VCaP (cell line): ENCODE results near the gene RLN3.

ENCODE experiments used
- H3K27ac ChIP-seq: fragments of 450-650 bp; 2 replicates; pipeline ENCODE4 v1.5.1; 2017
- CTCF ChIP-seq: fragments of 450-650 bp; conservative IDR thresholded peaks from 2 replicates; pipeline ENCODE4 v1.5.1; 2017; ENCODE audit warnings: mild to moderate bottlenecking, moderate library complexity

The RLN3 gene

DNA sequence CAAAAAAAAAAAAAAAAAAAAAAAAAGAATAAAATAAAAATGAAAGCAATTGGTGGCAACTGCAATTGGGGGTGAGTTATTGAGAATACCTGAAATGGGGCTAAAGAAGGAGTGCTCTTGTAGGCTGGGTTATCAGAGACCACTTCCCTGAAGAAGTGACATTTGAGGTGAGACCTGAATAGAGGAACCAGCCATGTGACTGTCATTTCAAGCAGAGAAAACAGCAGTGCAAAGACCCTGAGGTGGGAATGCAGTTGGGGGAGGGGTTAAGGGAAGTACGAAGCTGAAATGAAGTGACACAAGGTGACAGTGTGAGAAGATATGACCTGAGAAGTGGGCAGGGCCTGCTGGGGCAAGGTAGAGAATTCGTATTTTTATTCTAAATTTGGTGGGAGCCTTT is 38.2 kb downstream of the RLN3 start:
- no peak overlapping the region for H3K27ac ChIP-seq
- TF ChIP-seq CTCF, result no peak

DNA sequence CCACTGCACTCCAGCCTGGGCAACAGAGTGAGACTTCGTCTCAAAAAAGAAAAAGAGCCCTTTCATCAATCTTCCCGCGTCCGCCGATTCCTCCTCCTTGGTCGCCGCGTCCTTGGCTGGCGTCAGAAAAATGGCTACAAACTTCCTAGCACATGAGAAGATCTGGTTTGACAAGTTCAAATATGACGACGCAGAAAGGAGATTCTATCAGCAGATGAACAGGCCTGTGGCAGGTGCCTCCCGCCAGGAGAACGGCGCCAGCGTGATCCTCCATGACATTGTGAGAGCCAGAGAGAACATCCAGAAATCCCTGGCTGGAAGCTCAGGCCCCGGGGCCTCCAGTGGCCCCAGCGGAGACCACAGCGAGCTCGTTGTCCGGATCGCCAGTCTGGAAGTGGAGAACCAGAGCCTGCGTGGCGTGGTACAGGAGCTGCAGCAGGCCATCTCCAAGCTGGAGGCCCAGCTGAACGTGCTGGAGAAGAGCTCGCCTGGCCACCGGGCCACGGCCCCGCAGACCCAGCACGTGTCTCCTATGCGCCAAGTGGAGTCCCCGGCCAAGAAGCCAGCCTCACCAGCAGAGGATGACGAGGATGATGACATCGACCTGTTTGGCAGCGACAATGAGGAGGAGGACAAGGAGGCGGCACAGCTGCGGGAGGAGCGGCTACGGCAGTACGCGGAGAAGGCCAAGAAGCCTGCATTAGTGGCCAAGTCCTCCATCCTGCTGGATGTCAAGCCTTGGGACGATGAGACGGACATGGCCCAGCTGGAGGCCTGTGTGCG is 42.5 kb downstream of the RLN3 start:
- TF ChIP-seq CTCF, result no peak
- no peak overlapping the region for H3K27ac ChIP-seq

GRCh38 chr19:14072535-14073260 is 44.8 kb downstream of the RLN3 start, which contains the start of gene MISP3:
Gene MISP3 (plus strand): TSS chr19:14072786. CDS start chr19:14073310, 524 bp downstream.
- H3K27ac ChIP-seq, result peak within 1 kb of the TSS; percentile 74
- TF ChIP-seq CTCF, result no peak

- peak; percentile 96 for TF ChIP-seq CTCF
- peak overlapping the region; percentile 74 for H3K27ac ChIP-seq
Measured at GRCh38 chr19:14073261-14073924, 45.4 kb downstream of the RLN3 start.

DNA sequence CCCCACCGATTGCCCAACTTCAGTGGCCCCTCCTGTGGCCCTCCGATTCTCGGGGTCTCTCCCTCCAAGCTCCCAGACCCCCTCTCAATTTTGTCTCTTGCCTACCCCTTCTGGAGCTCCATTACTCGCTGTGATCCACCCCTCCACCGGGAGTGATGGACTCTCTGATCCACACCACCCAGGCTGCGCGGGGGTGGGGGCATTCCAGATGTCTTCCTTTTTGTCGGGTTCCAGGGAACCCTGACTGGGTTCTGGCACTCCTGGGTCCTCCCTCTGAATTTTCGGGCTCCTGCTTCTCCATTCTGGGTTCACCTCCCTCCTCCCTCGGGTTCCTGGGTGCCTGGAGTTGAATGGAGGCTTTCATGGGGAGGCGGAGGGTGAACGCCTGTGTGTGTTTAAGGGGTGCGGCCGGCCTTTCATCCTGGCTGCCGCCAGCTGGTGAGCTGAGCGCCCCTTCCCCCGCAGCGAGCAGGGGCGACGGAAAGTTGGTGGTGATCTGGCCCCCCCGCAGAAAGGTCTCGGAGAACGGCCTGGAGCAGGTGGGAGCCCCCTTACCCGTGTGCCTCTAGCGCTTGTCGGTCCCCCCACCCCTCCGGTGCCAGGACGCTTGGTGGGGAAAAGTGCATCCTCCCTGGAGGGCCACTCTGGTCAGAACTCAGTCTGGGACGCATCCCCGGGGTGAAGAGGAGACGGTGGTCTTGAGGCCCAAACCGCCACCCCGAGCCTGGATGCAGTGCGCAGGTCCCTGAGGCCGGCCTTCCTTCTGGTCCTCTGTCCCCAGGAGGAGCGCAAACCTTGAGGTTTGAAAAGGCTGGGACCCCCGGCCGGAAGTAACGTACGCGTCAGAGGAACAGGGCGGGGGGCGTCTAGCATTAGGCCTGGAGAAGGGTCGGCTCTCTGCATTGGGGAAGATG is 46.2 kb downstream of the RLN3 start:
- H3K27ac ChIP-seq, result peak overlapping the region; percentile 74
- no peak for TF ChIP-seq CTCF

- no peak for TF ChIP-seq CTCF
- H3K27ac ChIP-seq, result no peak overlapping the region
Measured at GRCh38 chr19:14078411-14078810, 50.5 kb downstream of the RLN3 start.
